NCI-H2227 treated with DMSO at 0.1 percent for 48 hours (cell line): ENCODE measurements around the gene RGS4.

Experiments used
- DNase-seq: peaks from one replicate; lab custom pipeline; 2025; lab: John Stamatoyannopoulos, UW

RGS4 gene

GRCh38 chr1:163069142-163069541 lies at the start of gene RGS4:
Gene RGS4 (plus strand): TSS chr1:163069361. CDS start chr1:163069485, 124 bp downstream.
- DNase-seq = peak; percentile 93

GRCh38 chr1:163022129-163022528 lies 47.0 kb upstream of the RGS4 start:
- no peak for DNase-seq

- no peak for DNase-seq
Observed at GRCh38 chr1:163027610-163028009, 41.6 kb upstream of the RGS4 start.

GRCh38 chr1:163029901-163030300 lies 39.3 kb upstream of the RGS4 start:
- DNase-seq = no peak

- DNase-seq = peak; percentile 85
Observed at GRCh38 chr1:163035446-163036249, 33.5 kb upstream of the RGS4 start.

GRCh38 chr1:163036671-163037070 lies 32.5 kb upstream of the RGS4 start:
- DNase-seq = no peak

- no peak for DNase-seq
Observed at GRCh38 chr1:163038928-163039706, 30.0 kb upstream of the RGS4 start.

GRCh38 chr1:163039707-163040093 lies 29.5 kb upstream of the RGS4 start:
- no peak for DNase-seq

- no peak for DNase-seq
Observed at GRCh38 chr1:163046071-163046470, 23.1 kb upstream of the RGS4 start.

GRCh38 chr1:163047951-163048659 lies 21.1 kb upstream of the RGS4 start:
- DNase-seq = no peak

- DNase-seq = peak; percentile 25
Observed at GRCh38 chr1:163048869-163049268, 20.3 kb upstream of the RGS4 start.

- no peak for DNase-seq
Observed at GRCh38 chr1:163049296-163049695, 19.9 kb upstream of the RGS4 start.

- DNase-seq = no peak
Observed at GRCh38 chr1:163050496-163050895, 18.7 kb upstream of the RGS4 start.

- peak; percentile 75 for DNase-seq
Observed at GRCh38 chr1:163054181-163054591, 15.0 kb upstream of the RGS4 start.

GRCh38 chr1:163055005-163055404 lies 14.2 kb upstream of the RGS4 start:
- no peak for DNase-seq

- peak; percentile 70 for DNase-seq
Observed at GRCh38 chr1:163055531-163055930, 13.6 kb upstream of the RGS4 start.

GRCh38 chr1:163056831-163057230 lies 12.3 kb upstream of the RGS4 start:
- DNase-seq = no peak

GRCh38 chr1:163060343-163061007 lies 8.7 kb upstream of the RGS4 start:
- no peak for DNase-seq

GRCh38 chr1:163063143-163063542 lies 6.0 kb upstream of the RGS4 start:
- DNase-seq = no peak

- no peak for DNase-seq
Observed at GRCh38 chr1:163063610-163064009, 5.6 kb upstream of the RGS4 start.

GRCh38 chr1:163066168-163066567 lies 3.0 kb upstream of the RGS4 start:
- DNase-seq = no peak

- DNase-seq = no peak
Observed at GRCh38 chr1:163066686-163067085, 2.5 kb upstream of the RGS4 start.
